Prostate gland (tissue), 2 donors: ENCODE measurements around the gene KRT2. TPM values are rescaled to one million over a fixed set of nuclear protein-coding genes. Genes with fewer than 3 reads are reported as not detected.

Experiments
- DNase-seq: peaks from one replicate; pipeline ENCODE4 v3.0.0-alpha.2; 2019; ENCODE audit warnings: low spot score
- H3K27ac ChIP-seq, 2 donors: fragments of 200-600 bp; sonication (generic); 2 replicates each; pipeline ENCODE4 v1.5.1; 2017 to 2019
- H3K27me3 ChIP-seq: fragments of 200-600 bp; sonication (generic); replicated peaks from 2 replicates; pipeline ENCODE4 v1.5.1; 2019; ENCODE audit not compliant: insufficient read depth
- H3K36me3 ChIP-seq, 2 donors: fragments of 200-600 bp; sonication (generic); 1 replicate in 1 of 2; 2 replicates in 1 of 2; pipeline versions ENCODE4 v1.5.1 to v1.8.1; 2017 to 2019
- H3K4me1 ChIP-seq: fragments of 200-600 bp; sonication (generic); replicated peaks from 2 replicates; pipeline ENCODE4 v1.5.1; 2019
- H3K4me3 ChIP-seq, 2 donors: fragments of 200-600 bp; sonication (generic); 2 replicates each; pipeline ENCODE4 v1.5.1; 2017 to 2019
- H3K9me3 ChIP-seq: fragments of 200-600 bp; sonication (generic); 2 replicates; pipeline ENCODE4 v1.5.1; 2017
- CTCF ChIP-seq, 4 experiments: fragments of 200-600 bp in 2 of 4; fragments of 450-650 bp in 2 of 4; sonication (generic) in 2 of 4; IDR thresholded peaks; 1 replicate in 3 of 4; 2 replicates in 1 of 4; pipeline ENCODE4 v1.5.1; 2016 to 2019; ENCODE audit warnings: antibody characterized with exemption in 4 of 4, mild to moderate bottlenecking in 2 of 4, moderate library complexity in 2 of 4
- POLR2A ChIP-seq: fragments of 450-650 bp; IDR thresholded peaks from one replicate; pipeline ENCODE4 v1.6.1; 2016; ENCODE audit warnings: antibody characterized with exemption, mild to moderate bottlenecking
- POLR2AphosphoS5 ChIP-seq: sonication (generic); formaldehyde crosslinking; IDR thresholded peaks from one replicate; pipeline ENCODE4 v1.6.1; 2017; ENCODE audit warnings: antibody characterized with exemption
- WGBS: methylation state at CpG from one replicate; pipeline ENCODE4 v1.1.5; 2018; 5-methylcytosine and 5-hydroxymethylcytosine counted together
- intact Hi-C: fragments of 100-400 bp; cut with DNase I; formaldehyde crosslinking; loops from one replicate; pipeline ENCODE4 v1.14.2; 2022
- total RNA-seq, 2 donors: library from RNA; depleted of rRNA; stranded (reverse); fragments of >200 nt; gene quantifications; one replicate each; pipeline ENCODE4 v1.1.0, GENCODE V29; 2016

The KRT2 gene
- total RNA-seq, 2 donors from 2014 or later = 0.41 to 5.1 TPM

GRCh38 chr12:52655251-52655650 is 3.2 kb upstream of the KRT2 start:
- peaks cover 7% of the 10 kb centered on the region for H3K27me3 ChIP-seq
- H3K9me3 ChIP-seq = no peaks in the 10 kb centered on the region
- H3K36me3 ChIP-seq = no peaks in the 10 kb centered on the region
- H3K4me1 ChIP-seq = peaks cover 9% of the 10 kb centered on the region
- no peak for DNase-seq
- TF ChIP-seq POLR2AphosphoS5 (no peak), POLR2A (no peak), CTCF (IDR thresholded peaks at IDR 0.05) (no peak)
- WGBS = 50% methylated on average over 6 of the region's 6 CpGs
- intact Hi-C loops = no loop called here
- no peak overlapping the region for H3K27ac ChIP-seq
- H3K4me3 ChIP-seq = no peak overlapping the region

- Histone ChIP-seq H3K4me3 (no peak overlapping the region), H3K9me3 (no peaks in the 10 kb centered on the region), H3K27ac (peak overlapping the region in 1 of 2 donors; percentile 20), H3K27me3 (no peaks in the 10 kb centered on the region), H3K36me3 (no peaks in the 10 kb centered on the region), H3K4me1 (peaks cover 6% of the 10 kb centered on the region)
- TF ChIP-seq CTCF (IDR thresholded peaks at IDR 0.05) = no peak
- TF ChIP-seq POLR2AphosphoS5 = peak; percentile 93
- TF ChIP-seq POLR2A = no peak
- intact Hi-C loops = no loop called here
- 30% methylated on average over 11 of the region's 12 CpGs for WGBS
- peak; percentile 81 for DNase-seq
These were observed 1.4 kb downstream of the KRT2 start for GRCh38 chr12:52650520-52651081.

GRCh38 chr12:52649066-52649465 is 2.9 kb downstream of the KRT2 start:
- Histone ChIP-seq H3K4me3 (no peak overlapping the region), H3K27ac (no peak overlapping the region), H3K36me3 (no peaks in the 10 kb centered on the region), H3K4me1 (no peaks in the 10 kb centered on the region), H3K27me3 (no peaks in the 10 kb centered on the region), H3K9me3 (no peaks in the 10 kb centered on the region)
- TF ChIP-seq CTCF (IDR thresholded peaks at IDR 0.05) = no peak
- TF ChIP-seq POLR2AphosphoS5 = no peak
- no peak for TF ChIP-seq POLR2A
- WGBS = 93% methylated on average over 6 of the region's 6 CpGs
- intact Hi-C loops = no loop called here
- DNase-seq = no peak

- TF ChIP-seq POLR2A (no peak), POLR2AphosphoS5 (no peak), CTCF (IDR thresholded peaks at IDR 0.05) (no peak)
- WGBS = 97% methylated on average over 8 of the region's 8 CpGs
- Histone ChIP-seq H3K27me3 (peaks cover 4% of the 10 kb centered on the region), H3K4me1 (no peaks in the 10 kb centered on the region), H3K27ac (no peak overlapping the region), H3K36me3 (no peaks in the 10 kb centered on the region), H3K9me3 (no peaks in the 10 kb centered on the region), H3K4me3 (no peak overlapping the region)
- intact Hi-C loops = no loop called here
- DNase-seq = no peak
These were observed 3.9 kb downstream of the KRT2 start for GRCh38 chr12:52648012-52648550.

DNA sequence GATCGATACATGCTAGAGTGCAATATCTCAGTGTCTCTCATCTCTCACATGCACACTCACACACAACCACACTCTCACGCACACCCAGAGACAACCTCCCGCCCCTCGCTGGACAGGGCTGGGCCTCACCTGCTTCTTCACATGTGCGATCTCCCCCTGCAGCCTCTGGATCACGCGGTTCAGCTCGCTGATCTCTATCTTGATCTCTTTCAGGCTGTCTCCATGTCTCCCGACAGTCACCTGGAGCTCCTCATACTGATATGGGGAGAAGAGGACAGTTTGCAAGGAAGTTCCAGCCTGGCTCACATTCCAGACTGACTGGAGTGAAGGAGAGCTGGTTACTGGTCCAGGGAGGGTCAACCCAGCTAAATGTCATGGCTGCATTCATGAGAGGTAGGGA is 4.4 kb downstream of the KRT2 start:
- Histone ChIP-seq H3K4me1 (no peaks in the 10 kb centered on the region), H3K36me3 (no peaks in the 10 kb centered on the region), H3K4me3 (no peak overlapping the region), H3K9me3 (no peaks in the 10 kb centered on the region), H3K27ac (no peak overlapping the region), H3K27me3 (peaks cover 4% of the 10 kb centered on the region)
- no peak for TF ChIP-seq POLR2A
- TF ChIP-seq CTCF (IDR thresholded peaks at IDR 0.05) = no peak
- no peak for TF ChIP-seq POLR2AphosphoS5
- DNase-seq = no peak
- 83% methylated on average over 9 of the region's 9 CpGs for WGBS
- intact Hi-C loops = no loop called here
